GM21381 (cell line): ENCODE measurements around the gene KCNE2.
"Not testable (repeated sequence)": the region's sequence is repeated elsewhere in the genome, so short reads cannot be mapped to it uniquely, and the experiment has no call there.

ENCODE experiments used
- ATAC-seq: cut with Tn5 transposase; IDR thresholded peaks from one replicate; pipeline ENCODE4 v1.9.1; 2021; ENCODE audit warnings: mild to moderate bottlenecking, moderate library complexity; ENCODE audit not compliant: unreplicated experiment

KCNE2 gene

GRCh38 chr21:34406102-34406501 lies 42.3 kb downstream of the KCNE2 start:
- ATAC-seq: not testable (repeated sequence)

GRCh38 chr21:34406676-34407075 lies 42.9 kb downstream of the KCNE2 start:
- not testable (repeated sequence) for ATAC-seq

- ATAC-seq: not testable (repeated sequence)
Measured at GRCh38 chr21:34407294-34407693, 43.5 kb downstream of the KCNE2 start.

DNA sequence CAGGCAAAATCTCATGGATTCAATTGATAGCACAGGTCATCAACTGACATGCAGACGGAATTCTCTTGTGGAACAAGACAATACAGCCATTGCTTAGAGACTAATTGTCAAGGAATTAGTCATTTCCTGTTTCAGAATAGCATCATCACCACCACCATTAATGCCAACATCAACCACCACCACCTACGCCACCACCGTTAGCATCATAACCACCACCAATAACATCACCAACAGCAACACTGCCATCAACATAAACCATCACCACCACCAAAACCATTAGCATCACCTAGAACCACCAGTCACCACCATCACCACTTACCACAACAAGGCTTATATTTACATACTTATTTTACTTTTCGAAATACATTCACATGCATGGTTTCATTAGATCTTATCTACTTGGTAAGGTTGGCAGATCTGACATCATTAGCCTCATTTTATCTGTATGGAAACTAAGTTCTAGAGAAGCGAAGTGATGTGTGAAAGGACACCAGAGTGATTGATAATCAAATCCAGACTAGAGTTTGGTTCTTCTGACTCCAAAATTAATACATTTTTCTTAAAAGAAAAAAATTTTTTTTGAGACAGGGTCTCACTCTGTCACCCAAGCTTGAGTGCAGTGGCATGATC lies 53.8 kb downstream of the KCNE2 start:
- ATAC-seq: not testable (repeated sequence)
